Testis (tissue), 3 donors: ENCODE data around the gene IZUMO4. TPM values are rescaled to one million over a fixed set of nuclear protein-coding genes. Genes with fewer than 3 reads are reported as not detected.

ENCODE experiments used
- DNase-seq: peaks from one replicate; pipeline ENCODE4 v3.0.0-alpha.2; 2019
- H3K27ac ChIP-seq, 2 donors: fragments of 200-600 bp; sonication (generic); one replicate each; pipeline ENCODE4 v1.5.1; 2019
- H3K27me3 ChIP-seq: fragments of 200-600 bp; sonication (generic); one replicate; pipeline ENCODE4 v1.5.1; 2019
- H3K36me3 ChIP-seq: fragments of 200-600 bp; sonication (generic); one replicate; pipeline ENCODE4 v1.5.1; 2017; ENCODE audit warnings: low read depth; ENCODE audit errors: missing control alignments
- H3K4me1 ChIP-seq: fragments of 200-600 bp; sonication (generic); one replicate; pipeline ENCODE4 v1.5.1; 2019
- H3K4me3 ChIP-seq, 2 donors: fragments of 200-600 bp; sonication (generic); one replicate each; pipeline ENCODE4 v1.5.1; 2017 to 2019
- H3K9me3 ChIP-seq: fragments of 200-600 bp; sonication (generic); one replicate; pipeline ENCODE4 v1.5.1; 2017
- POLR2A ChIP-seq: fragments of 450-650 bp; IDR thresholded peaks from one replicate; pipeline ENCODE4 v1.6.1; 2017; ENCODE audit warnings: antibody characterized with exemption, mild to moderate bottlenecking, moderate library complexity
- WGBS, 2 donors: methylation state at CpG; one replicate each; pipeline ENCODE4 v1.1.5; 2018; 5-methylcytosine and 5-hydroxymethylcytosine counted together
- intact Hi-C: fragments of 100-400 bp; cut with DNase I; formaldehyde crosslinking; loops from one replicate; pipeline ENCODE4 v1.15.1; 2023; ENCODE audit warnings: low total_unique reads
- polyA plus RNA-seq: library from polyadenylated mRNA; stranded (reverse); fragments of 350-450 nt; fragmentation: Illumina TruSeq; extraction: RNeasy Lipid Tissue Mini Kit (QIAGEN cat#74804); gene quantifications from one replicate; pipeline ENCODE4 v1.2.3, GENCODE V29; 2014; ENCODE audit warnings: low read depth, low replicate concordance; ENCODE audit not compliant: insufficient read depth
- total RNA-seq, 2 donors: library from RNA; depleted of rRNA; stranded (reverse); fragments of >200 nt; gene quantifications; one replicate each; pipeline ENCODE4 v1.2.3, GENCODE V29; 2016
- TF ChIP-seq, protein P1 (sequence below), 3 experiments: fragments of 450-650 bp in 2 of 3; fragments of 200-600 bp in 1 of 3; sonication (generic) in 1 of 3; IDR thresholded peaks; one replicate each; pipeline ENCODE4 v1.5.1; 2016 to 2019; ENCODE audit warnings: antibody characterized with exemption in 3 of 3, mild to moderate bottlenecking in 2 of 3, moderate library complexity in 1 of 3

Gene IZUMO4
- total and polyA plus RNA-seq, 3 donors from 2014 or later: 208 to 796 (median 276) TPM

DNA sequence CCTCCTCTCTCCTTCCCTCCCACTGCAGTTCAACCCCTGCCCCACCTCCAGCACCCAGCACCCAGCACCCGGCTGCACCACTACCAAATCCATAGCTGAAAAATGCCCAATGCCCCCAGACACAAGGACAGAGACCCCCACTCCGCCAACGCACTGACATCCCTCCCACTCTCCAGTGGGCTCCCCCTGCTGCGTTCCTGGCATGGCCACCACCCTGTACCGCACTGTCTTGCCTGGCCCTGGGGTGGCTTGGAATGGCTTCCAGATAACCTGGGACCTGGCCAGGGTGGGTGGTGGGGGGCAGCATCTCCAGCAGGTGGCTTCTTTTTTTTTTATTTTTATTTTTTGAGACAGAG is 39.9 kb upstream of the IZUMO4 start:
- Histone ChIP-seq H3K27ac (peak overlapping the region; percentile 86 to 94), H3K4me1 (peaks cover 39% of the 10 kb centered on the region), H3K27me3 (no peaks in the 10 kb centered on the region), H3K9me3 (no peaks in the 10 kb centered on the region), H3K4me3 (no peak overlapping the region), H3K36me3 (no peaks in the 10 kb centered on the region)
- TF ChIP-seq, protein P1, sequence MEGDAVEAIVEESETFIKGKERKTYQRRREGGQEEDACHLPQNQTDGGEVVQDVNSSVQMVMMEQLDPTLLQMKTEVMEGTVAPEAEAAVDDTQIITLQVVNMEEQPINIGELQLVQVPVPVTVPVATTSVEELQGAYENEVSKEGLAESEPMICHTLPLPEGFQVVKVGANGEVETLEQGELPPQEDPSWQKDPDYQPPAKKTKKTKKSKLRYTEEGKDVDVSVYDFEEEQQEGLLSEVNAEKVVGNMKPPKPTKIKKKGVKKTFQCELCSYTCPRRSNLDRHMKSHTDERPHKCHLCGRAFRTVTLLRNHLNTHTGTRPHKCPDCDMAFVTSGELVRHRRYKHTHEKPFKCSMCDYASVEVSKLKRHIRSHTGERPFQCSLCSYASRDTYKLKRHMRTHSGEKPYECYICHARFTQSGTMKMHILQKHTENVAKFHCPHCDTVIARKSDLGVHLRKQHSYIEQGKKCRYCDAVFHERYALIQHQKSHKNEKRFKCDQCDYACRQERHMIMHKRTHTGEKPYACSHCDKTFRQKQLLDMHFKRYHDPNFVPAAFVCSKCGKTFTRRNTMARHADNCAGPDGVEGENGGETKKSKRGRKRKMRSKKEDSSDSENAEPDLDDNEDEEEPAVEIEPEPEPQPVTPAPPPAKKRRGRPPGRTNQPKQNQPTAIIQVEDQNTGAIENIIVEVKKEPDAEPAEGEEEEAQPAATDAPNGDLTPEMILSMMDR (IDR thresholded peaks at IDR 0.05): no peak
- no peak for TF ChIP-seq POLR2A
- DNase-seq: no peak
- intact Hi-C loops: no loop called here
- 49 to 57% methylated on average over 5 of the region's 5 CpGs for WGBS, 2 donors

DNA sequence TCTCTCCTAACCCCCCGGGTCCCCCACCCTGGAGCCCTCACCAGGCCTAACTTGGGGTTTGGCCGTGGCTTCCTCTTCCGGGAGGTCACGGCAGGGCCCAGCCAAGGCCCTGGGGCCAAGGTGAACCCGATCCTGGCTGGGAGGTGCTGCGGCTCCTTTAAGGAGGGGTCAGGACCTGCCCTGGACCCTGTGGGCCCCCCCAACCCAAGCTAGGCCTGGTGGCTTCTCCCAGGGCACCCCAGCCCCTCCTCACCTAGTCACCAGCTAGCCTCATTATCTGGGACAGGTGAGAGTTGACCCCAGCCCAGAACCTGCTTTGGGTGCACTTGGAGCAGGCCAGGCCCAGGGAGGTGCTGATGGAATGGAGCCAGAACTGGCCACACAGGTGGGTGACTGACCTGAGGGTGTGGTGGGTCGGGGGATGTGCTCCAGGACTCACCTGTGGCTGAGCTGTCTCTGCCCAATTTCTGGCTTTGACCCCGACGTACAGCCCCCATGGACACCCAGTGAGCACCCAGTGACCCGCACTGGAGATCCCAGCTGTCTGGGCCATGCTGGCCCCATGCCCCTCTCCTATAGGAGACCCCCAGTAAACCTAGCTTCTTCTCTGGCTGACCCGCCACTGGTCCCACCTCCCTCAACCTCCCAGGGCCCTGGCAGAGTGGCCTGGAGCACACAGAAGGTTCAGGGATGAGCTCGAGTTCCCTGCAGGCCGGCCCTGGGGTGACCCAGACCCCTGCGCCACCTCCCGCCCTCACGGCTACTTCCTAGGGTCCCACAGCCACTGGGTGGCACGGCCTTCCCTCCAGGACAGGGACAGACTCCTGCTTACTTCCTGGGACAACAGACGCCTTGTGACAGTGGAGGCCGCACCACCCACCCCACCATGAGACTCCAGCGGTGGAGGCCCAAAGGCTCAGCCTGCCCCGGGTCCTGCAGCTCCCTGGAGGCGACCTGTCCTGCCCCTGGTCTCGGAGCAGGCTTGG is 38.9 kb upstream of the IZUMO4 start:
- Histone ChIP-seq H3K4me3 (no peak overlapping the region), H3K9me3 (no peaks in the 10 kb centered on the region), H3K27ac (peak overlapping the region; percentile 94 to 100), H3K4me1 (peaks cover 42% of the 10 kb centered on the region), H3K36me3 (no peaks in the 10 kb centered on the region), H3K27me3 (no peaks in the 10 kb centered on the region)
- WGBS, 2 donors: 63 to 89% methylated on average over 1 to 23 of the region's 23 CpGs
- no peak for TF ChIP-seq POLR2A
- TF ChIP-seq, protein P1 (IDR thresholded peaks at IDR 0.05): no peak
- no peak for DNase-seq
- intact Hi-C loops: no loop called here

DNA sequence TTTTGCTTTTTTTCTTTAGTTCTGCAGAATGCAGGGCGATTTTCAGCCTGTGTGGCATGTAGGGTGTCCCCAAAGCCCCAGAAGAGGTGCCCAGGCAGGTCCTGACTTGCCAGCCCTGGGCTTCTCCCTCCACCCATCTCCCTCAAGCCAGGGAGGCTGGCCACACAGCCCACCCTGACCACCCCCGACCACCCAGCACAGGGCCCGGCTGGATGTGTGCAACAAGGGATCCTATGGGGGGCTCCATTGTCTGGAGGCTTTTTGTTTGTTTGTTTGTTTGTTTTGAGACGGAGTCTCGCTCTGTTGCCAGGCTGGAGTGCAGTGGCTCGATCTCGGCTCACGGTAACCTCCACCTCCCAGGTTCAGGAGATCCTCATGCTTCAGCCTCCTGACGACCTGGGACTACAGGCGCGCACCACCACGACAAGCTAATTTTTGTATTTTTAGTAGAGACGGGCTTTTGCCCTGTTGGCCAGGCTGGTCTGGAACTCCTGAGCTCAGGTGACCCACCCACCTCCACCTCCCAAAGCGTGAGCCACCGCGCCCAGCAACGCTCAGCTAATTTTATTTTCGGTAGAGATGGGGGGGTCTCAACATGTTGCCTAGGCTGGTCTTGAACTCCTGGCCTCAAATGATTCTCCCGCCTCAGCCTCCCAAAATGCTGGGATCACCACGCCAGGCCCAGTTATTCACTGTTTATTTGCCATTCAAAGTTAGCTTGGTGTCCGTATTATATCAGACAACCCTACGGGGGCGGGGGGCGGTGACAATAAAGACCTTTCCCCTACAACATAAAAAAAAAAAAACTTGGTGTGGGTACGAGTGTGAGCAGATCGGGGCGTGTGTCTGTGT is 37.9 kb upstream of the IZUMO4 start:
- whole genome bisulfite sequencing, 2 donors: 91 to 93% methylated on average over 26 to 27 of the region's 27 CpGs
- no peak overlapping the region for H3K4me3 ChIP-seq
- no peak for TF ChIP-seq POLR2A
- TF ChIP-seq, protein P1 (IDR thresholded peaks at IDR 0.05): no peak
- H3K9me3 ChIP-seq: no peaks in the 10 kb centered on the region
- no peaks in the 10 kb centered on the region for H3K27me3 ChIP-seq
- H3K36me3 ChIP-seq: no peaks in the 10 kb centered on the region
- H3K27ac ChIP-seq: peak overlapping the region; percentile 96 to 100
- H3K4me1 ChIP-seq: peaks cover 43% of the 10 kb centered on the region
- intact Hi-C loops: no loop called here
- no peak for DNase-seq

DNA sequence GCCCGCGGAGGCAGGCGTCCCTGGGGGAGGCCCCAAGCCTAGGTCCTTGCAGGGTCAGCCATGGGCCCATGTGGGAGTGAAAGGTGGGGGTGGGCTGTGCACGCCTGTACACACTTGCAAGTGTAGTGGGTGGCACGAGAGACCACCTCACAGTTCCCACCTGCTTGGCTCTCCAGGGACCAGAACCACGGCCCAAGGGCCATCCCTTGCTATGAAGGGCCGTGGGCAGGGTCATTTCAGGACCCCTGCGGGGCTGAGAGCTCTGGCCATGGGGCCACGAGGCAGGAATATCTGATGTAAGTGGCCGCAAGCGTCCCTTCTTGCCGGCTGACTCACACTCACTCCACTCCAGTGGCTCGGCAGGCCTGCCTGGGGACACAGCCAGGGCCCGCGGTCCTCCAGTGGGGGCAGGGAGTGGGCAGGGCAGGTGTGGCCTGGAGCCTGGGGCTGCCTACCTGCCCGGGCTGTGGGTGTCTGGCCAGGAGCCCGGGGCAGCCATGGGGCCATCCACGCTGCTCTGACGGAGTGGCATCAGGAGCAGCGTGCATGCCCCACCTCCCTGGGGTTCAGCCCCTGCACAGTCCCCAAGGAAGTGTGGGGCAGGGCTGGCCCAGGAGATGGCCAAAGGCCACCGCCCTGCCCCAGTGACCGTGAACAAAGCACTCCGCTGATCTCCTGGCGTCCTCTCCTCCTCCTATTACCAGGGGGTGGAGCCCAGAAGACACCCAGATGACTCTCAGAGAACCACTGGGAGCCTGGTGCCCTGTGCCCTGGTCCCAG is 37.1 kb upstream of the IZUMO4 start:
- peak; percentile 81 for DNase-seq
- WGBS, 2 donors: 51 to 62% methylated on average over 7 to 24 of the region's 24 CpGs
- no peak overlapping the region for H3K4me3 ChIP-seq
- TF ChIP-seq, protein P1 (IDR thresholded peaks at IDR 0.05): no peak
- no peak for TF ChIP-seq POLR2A
- peak overlapping the region; percentile 96 to 100 for H3K27ac ChIP-seq
- H3K36me3 ChIP-seq: no peaks in the 10 kb centered on the region
- peaks cover 49% of the 10 kb centered on the region for H3K4me1 ChIP-seq
- H3K9me3 ChIP-seq: no peaks in the 10 kb centered on the region
- intact Hi-C loops: no loop called here
- H3K27me3 ChIP-seq: no peaks in the 10 kb centered on the region
